Muscle of arm (tissue), 12 donors: ENCODE measurements around the gene PALM3. TPM values are rescaled to one million over a fixed set of nuclear protein-coding genes. Genes with fewer than 3 reads are reported as not detected.
"Not testable (repeated sequence)": the region's sequence is repeated elsewhere in the genome, so short reads cannot be mapped to it uniquely, and the experiment has no call there.

Experiments
- DNase-seq: peaks from one replicate; pipeline ENCODE4 v3.0.0-alpha.2; 2013
- polyA plus RNA-seq, 12 donors: library from polyadenylated mRNA; unstranded; fragments of 120-200 nt; gene quantifications; one replicate each; pipeline ENCODE4 v1.2.1, GENCODE V29; 2013; ENCODE audit not compliant: insufficient read length in 12 of 12

Gene PALM3
- polyA plus RNA-seq, 12 donors: 0.35 to 2.5 (median 0.71) TPM; not detected in 2

DNA sequence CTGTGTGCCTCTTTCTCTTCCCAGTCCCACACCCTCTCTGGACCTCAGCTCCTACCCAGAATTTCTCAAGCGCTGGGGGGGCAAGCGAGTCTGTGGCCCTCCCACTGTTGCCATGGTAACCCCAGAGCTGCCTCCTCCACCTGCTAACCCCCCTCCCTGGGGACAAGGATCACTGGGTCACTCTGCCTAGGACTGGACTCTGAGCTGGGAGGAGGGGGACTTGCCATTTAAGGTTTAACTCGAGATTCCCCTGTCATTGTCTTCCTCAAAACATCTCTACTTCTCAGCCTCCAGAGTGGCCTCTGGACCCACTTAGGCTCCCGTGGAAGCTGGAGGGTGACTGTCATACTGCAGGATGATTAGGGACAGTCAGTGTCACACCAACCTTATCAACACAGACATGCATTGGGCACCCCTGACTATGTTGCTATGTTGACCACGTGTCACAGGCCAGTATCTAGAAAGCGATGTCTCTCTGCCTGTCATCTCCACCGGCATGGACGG lies 2.2 kb downstream of the PALM3 start:
- no peak for DNase-seq

- DNase-seq: no peak
Observed at GRCh38 chr19:14059093-14059480, 2.8 kb downstream of the PALM3 start.

- DNase-seq: no peak
Observed at GRCh38 chr19:14058182-14059092, 3.4 kb downstream of the PALM3 start.

- DNase-seq: no peak
Observed at GRCh38 chr19:14056741-14057356, 5.0 kb downstream of the PALM3 start.

DNA sequence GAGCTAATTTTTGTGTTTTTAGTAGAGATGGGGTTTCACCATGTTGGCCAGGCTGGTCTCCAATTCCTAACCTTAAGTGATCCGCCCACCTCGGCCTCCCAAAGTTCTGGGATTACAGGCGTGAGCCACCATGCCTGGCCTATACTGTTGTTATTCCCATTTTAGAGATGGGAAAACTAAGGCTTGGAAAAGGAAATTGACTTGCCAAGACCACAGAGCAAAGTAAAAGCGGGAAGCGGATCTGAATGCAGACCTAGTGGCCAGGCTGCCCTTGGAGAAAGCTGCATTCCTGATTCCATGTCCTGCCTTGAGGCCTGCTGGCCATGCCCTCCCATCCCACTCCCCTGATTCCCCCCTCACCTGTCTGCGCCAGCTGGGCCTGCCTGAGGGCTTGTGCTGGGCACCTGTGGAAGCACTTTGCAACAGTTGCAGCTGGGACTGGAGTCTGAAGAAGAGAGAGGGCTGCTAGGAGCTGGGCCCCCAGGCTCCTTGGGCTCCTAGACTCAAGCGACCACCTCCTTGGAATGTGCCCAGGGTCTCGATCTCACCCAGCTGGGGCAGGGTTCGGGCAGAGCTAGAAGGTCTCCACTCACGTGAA lies 5.7 kb downstream of the PALM3 start:
- no peak for DNase-seq

DNA sequence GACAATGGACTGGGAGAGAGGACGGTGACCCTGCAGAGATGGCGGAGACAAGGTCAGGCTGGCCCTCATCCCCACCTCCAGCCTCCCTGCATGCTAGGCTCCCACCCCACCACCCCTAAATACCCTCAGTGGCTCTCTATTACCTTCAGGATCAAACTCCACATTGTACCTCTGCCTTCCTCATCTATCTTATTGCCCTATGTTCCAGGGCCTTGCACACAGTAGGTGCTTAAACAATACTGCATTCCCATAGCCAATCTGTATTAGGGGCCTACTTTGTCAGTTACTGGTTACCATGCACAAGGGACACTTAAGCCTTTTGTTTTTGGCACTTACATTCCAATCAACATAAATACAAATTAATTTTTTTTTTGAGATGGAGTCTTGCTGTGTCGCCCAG lies 6.5 kb downstream of the PALM3 start:
- DNase-seq: no peak

DNA sequence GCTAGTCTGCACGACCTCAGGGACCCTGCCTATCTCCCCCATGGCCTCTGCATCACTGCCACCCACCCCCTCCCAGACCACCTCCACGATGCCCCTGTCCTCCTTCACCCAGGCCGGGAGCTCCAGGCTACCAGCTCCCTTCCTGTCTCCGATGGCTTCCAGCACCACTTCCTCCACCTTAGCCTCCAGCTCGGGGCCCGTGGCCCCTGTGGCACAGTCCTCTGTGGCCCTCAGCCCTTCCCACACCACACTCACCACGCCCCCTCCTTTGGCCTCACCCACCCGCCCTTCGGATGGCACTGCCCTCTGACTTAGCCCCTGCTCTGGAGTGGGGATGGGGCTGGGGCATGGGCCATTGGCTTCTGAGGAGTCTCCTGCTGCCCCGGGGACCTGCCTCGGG lies 7.2 kb downstream of the PALM3 start:
- DNase-seq: no peak

- DNase-seq: no peak
Observed at GRCh38 chr19:14054099-14054498, 7.8 kb downstream of the PALM3 start.

- DNase-seq: no peak
Observed at GRCh38 chr19:14053500-14053899, 8.4 kb downstream of the PALM3 start.

GRCh38 chr19:14053032-14053431 lies 8.8 kb downstream of the PALM3 start:
- DNase-seq: no peak

GRCh38 chr19:14052470-14052869 lies 9.4 kb downstream of the PALM3 start:
- no peak for DNase-seq

DNA sequence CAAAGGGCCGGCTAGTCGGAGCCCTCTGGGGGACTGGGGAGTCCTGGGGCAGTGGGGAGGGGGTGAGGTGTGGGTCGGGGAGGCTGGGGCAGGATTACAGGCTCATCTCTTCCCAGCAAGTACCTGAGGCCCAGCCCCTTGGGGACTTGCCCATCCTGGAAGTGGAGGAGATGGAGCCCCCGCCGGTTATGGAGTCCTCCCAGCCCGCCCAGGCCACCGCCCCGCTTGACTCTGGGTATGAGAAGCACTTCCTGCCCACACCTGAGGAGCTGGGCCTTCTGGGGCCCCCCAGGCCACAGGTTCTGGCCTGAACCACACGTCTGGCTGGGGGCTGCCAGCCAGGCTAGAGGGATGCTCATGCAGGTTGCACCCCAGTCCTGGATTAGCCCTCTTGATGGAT lies 9.9 kb downstream of the PALM3 start:
- DNase-seq: no peak

DNA sequence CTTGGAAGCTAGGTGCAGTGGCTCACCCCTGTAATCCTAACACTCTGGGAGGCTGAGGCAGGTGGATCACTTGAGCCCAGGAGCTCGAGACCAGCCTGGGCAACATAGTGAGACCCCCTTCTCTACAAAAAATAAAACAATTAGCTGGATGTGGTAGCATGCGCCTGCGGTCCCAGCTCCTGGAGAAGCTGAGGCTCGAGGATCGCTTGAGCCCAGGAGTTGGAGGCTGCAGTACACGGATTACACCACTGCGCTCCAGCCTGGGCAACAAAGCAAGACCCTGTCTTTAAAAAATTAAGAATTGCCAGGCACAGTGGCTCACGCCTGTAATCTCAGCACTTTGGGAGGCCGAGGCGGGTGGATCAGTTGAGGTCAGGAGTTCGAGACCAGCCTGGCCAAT lies 10.9 kb downstream of the PALM3 start:
- not testable (repeated sequence) for DNase-seq

- no peak for DNase-seq
Observed at GRCh38 chr19:14050512-14050911, 11.4 kb downstream of the PALM3 start.

DNA sequence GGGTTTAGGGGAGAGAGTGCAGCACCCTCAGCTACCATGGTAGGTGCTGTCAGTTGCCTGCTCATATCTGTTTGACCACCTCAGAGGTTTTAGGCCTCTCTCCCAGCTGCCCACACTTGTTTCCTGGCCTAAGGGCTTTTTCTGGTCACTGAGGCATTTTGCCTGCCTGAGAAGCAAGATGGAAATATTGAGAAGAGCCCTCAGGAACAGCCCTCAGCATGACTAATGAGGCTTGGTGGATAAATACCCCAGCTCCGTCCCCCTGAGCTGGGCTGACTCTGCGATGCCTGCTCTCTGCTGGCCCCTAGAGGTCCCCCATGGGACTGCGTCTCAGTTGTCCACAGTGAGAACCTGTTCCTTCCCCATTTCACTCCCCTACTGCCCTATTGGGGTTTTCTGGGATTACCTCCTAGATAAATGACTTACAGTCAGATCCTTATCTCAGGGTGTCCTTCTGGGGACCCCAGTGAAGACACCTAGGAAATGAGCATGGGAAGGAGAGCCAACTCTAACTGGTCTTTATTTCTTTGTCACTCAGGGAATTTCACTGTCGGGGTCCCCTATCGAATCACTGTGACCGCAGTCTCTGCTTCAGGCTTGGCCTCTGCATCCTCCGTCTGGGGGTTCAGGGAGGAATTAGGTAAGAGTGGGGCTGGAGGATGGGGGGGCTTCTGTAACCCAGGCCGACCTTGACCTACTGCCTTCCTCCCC lies 13.3 kb downstream of the PALM3 start:
- DNase-seq: no peak

- not testable (repeated sequence) for DNase-seq
Observed at GRCh38 chr19:14047866-14048265, 14.0 kb downstream of the PALM3 start.

DNA sequence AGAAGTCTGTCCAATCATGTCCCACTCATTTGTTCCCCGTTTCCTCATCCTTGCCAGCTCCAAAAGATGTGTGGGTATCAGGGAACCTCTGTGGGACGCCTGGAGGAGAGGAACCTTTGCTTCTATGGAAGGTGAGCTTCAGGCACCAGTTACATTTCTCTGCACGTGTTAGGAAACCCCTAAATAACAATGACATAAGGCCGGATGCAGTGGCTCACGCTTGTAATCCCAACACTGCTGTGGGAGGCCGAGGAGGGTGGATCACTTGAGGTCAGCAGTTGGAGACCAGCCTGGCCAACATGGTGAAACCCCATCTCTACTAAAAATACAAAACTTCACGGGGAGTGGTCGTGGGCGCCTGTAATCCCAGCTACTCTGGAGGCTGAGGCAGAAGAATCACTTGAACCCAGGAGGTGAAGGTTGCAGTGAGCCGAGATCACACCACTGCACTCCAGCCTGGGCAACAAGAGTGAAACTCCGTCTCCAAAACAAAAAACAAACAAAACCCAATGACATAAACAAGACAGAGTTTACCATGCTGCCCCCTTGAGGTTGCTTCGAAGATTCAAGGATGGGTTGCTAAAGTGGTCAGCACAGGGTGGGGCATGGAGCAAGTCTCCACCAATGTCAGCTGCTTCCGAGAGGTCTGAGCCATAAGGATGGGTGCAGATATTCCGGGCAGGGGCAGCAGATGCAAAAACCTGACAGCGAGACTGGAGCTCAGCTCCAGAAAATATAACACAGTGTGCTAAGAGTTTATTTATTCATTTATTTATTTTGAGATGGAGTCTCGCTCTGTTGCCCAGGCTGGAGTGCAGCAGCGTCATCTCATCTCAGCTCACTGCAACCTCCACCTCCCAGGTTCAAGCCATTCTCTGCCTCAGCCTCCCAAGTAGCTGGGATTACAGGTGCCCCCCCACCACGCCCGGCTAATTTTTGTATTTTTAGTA lies 18.9 kb downstream of the PALM3 start:
- peak; percentile 74 for DNase-seq

- no peak for DNase-seq
Observed at GRCh38 chr19:14039181-14039580, 22.7 kb downstream of the PALM3 start.

GRCh38 chr19:14035706-14036105 lies 26.2 kb downstream of the PALM3 start:
- no peak for DNase-seq

- not testable (repeated sequence) for DNase-seq
Observed at GRCh38 chr19:14035159-14035558, 26.7 kb downstream of the PALM3 start.

GRCh38 chr19:14033946-14034345 lies 27.9 kb downstream of the PALM3 start:
- DNase-seq: no peak
